EL (cell line): ENCODE measurements around the gene KRT20.

Source experiments
- DNase-seq: peaks from one replicate; pipeline ENCODE4 v3.0.0-alpha.2; 2016

Gene KRT20

GRCh38 chr17:40850293-40850972, 34.6 kb downstream of the KRT20 start:
- peak; percentile 37 for DNase-seq

GRCh38 chr17:40849723-40850122, 35.3 kb downstream of the KRT20 start:
- DNase-seq = no peak

- DNase-seq = no peak
Observed at GRCh38 chr17:40848583-40849235, 36.3 kb downstream of the KRT20 start.

GRCh38 chr17:40846515-40847144, 38.4 kb downstream of the KRT20 start:
- DNase-seq = no peak

GRCh38 chr17:40844671-40845107, 40.4 kb downstream of the KRT20 start:
- DNase-seq = no peak

- no peak for DNase-seq
Observed at GRCh38 chr17:40843242-40843641, 41.8 kb downstream of the KRT20 start.

GRCh38 chr17:40841246-40841645, 43.8 kb downstream of the KRT20 start:
- DNase-seq = no peak

- no peak for DNase-seq
Observed at GRCh38 chr17:40839194-40839593, 45.8 kb downstream of the KRT20 start.

GRCh38 chr17:40836020-40836419, 49.0 kb downstream of the KRT20 start:
- no peak for DNase-seq

- no peak for DNase-seq
Observed at GRCh38 chr17:40833882-40834281, 51.2 kb downstream of the KRT20 start.

GRCh38 chr17:40832840-40833239, 52.2 kb downstream of the KRT20 start:
- no peak for DNase-seq

- no peak for DNase-seq
Observed at GRCh38 chr17:40830085-40830776, 54.8 kb downstream of the KRT20 start.

- DNase-seq = no peak
Observed at GRCh38 chr17:40828454-40829044, 56.5 kb downstream of the KRT20 start.

GRCh38 chr17:40827746-40828453, 57.1 kb downstream of the KRT20 start:
- DNase-seq = no peak
